NCI-H1105 (cell line): ENCODE results near the gene SP7.
"Not testable (repeated sequence)": the region's sequence is repeated elsewhere in the genome, so short reads cannot be mapped to it uniquely, and the experiment has no call there.

Experiments
- DNase-seq: peaks from one replicate; lab custom pipeline; 2025; lab: John Stamatoyannopoulos, UW

Gene SP7

GRCh38 chr12:53336181-53336681 is at the start of gene SP7:
Gene SP7, minus strand, starts transcription at chr12:53336354. Its CDS starts 708 bp downstream, at chr12:53335646.
- no peak for DNase-seq

- no peak for DNase-seq
Measured at GRCh38 chr12:53383258-53383657, 47.1 kb upstream of the SP7 start.

- no peak for DNase-seq
Measured at GRCh38 chr12:53381731-53382630, 45.8 kb upstream of the SP7 start.

- DNase-seq = no peak
Measured at GRCh38 chr12:53380794-53381730, 44.9 kb upstream of the SP7 start.

GRCh38 chr12:53380104-53380793 is 44.1 kb upstream of the SP7 start, which contains the start of gene SP1:
Gene SP1, plus strand, starts transcription at chr12:53380176. Its CDS starts 116 bp downstream, at chr12:53380292.
- DNase-seq = peak; percentile 63

GRCh38 chr12:53379389-53380103 is 43.4 kb upstream of the SP7 start:
- DNase-seq = peak; percentile 100

GRCh38 chr12:53378724-53379388 is 42.7 kb upstream of the SP7 start:
- DNase-seq = no peak

GRCh38 chr12:53378222-53378621 is 42.1 kb upstream of the SP7 start:
- no peak for DNase-seq

GRCh38 chr12:53376747-53377146 is 40.6 kb upstream of the SP7 start:
- DNase-seq = no peak

- DNase-seq = not testable (repeated sequence)
Measured at GRCh38 chr12:53374277-53374676, 38.1 kb upstream of the SP7 start.

GRCh38 chr12:53373554-53374133 is 37.5 kb upstream of the SP7 start:
- not testable (repeated sequence) for DNase-seq

GRCh38 chr12:53365245-53365904 is 29.2 kb upstream of the SP7 start:
- DNase-seq = no peak

- not testable (repeated sequence) for DNase-seq
Measured at GRCh38 chr12:53361638-53362037, 25.5 kb upstream of the SP7 start.

- no peak for DNase-seq
Measured at GRCh38 chr12:53358836-53359419, 22.8 kb upstream of the SP7 start.

GRCh38 chr12:53355121-53355520 is 19.0 kb upstream of the SP7 start:
- DNase-seq = no peak

- DNase-seq = no peak
Measured at GRCh38 chr12:53353257-53353655, 17.1 kb upstream of the SP7 start.

- peak; percentile 44 for DNase-seq
Measured at GRCh38 chr12:53352331-53353256, 16.4 kb upstream of the SP7 start.

- DNase-seq = no peak
Measured at GRCh38 chr12:53347905-53348304, 11.8 kb upstream of the SP7 start.
